Measurements from ENCODE around the gene LASP1NB.
"Not testable (repeated sequence)": the region's sequence is repeated elsewhere in the genome, so short reads cannot be mapped to it uniquely, and the experiment has no call there.

- not testable (repeated sequence) for TF ChIP-seq ZFP30 (CRISPR knock-in tag; IDR thresholded peaks at IDR 0.05); RARB (CRISPR knock-in tag; IDR thresholded peaks at IDR 0.05); TOX (CRISPR knock-in tag; IDR thresholded peaks at IDR 0.05; ENCODE audit: borderline replicate concordance); PATZ1 (CRISPR knock-in tag; IDR thresholded peaks at IDR 0.05; ENCODE audit: borderline replicate concordance)
Measured at GRCh38 chr17:38976187-38976551, 50.8 kb downstream of the LASP1NB start.
